HepG2 (cell line): Measurements from ENCODE around the gene MFN2. TPM values are rescaled to one million over a fixed set of nuclear protein-coding genes. Genes with fewer than 3 reads are reported as not detected.

ENCODE experiments used
- ATAC-seq: fragments of 200-7000 bp; cut with Tn5 transposase; 3 replicates; pipeline ENCODE4 v1.9.1; 2020; ENCODE audit warnings: mild to moderate bottlenecking, moderate library complexity
- BruUV-seq: library from RNA; stranded (reverse); fragments of 400-500 nt; replicated peaks from 2 replicates; lab custom pipeline; 2021; lab: Mats Ljungman, UMichigan
- CTCF ChIA-PET: fragments of 300-600 bp; formaldehyde crosslinking; extraction: SDS; loops from one replicate; lab custom pipeline; 2021; ENCODE audit warnings: low total read pairs, inconsistent platforms, low intra/inter-chr PET ratio; lab: Yijun Ruan, JAX
- POLR2A ChIA-PET: fragments of 350-600 bp; sonication (Branson Sonifier 250); formaldehyde crosslinking; loops from one replicate; lab custom pipeline; 2020; ENCODE audit warnings: antibody characterized with exemption, inconsistent platforms; lab: Yijun Ruan, JAX
- DNase-seq: peaks from one replicate; pipeline ENCODE4 v3.0.0-alpha.2; 2015; ENCODE audit warnings: low spot score
- FAIRE-seq: peaks from 3 replicates; lab custom pipeline; 2011; peaks lifted over from hg19 to GRCh38; lab: Jason Lieb, UNC
- H2AFZ ChIP-seq: one replicate; pipeline ENCODE4 v1.6.1; 2011; ENCODE audit warnings: low read length, inconsistent platforms
- H3K27ac ChIP-seq: fragments of 300-600 bp; 3 replicates; pipeline ENCODE4 v1.8.0; 2011; ENCODE audit warnings: mixed run types, mild to moderate bottlenecking, mixed read lengths, low read length, inconsistent platforms; ENCODE audit not compliant: insufficient read depth; ENCODE audit errors: extremely low read length
- H3K27me3 ChIP-seq, 2 experiments: fragments of 200-600 bp in 1 of 2; 2 replicates in 1 of 2; 3 replicates in 1 of 2; pipeline versions ENCODE4 v1.6.0 to v1.8.0; 2011; ENCODE audit warnings: low read length in 2 of 2, mild to moderate bottlenecking in 2 of 2, moderate library complexity in 2 of 2, inconsistent platforms in 1 of 2; ENCODE audit not compliant: insufficient read depth in 2 of 2, control insufficient read depth in 1 of 2
- H3K36me3 ChIP-seq, 2 experiments: fragments of 200-600 bp in 1 of 2; replicated peaks in 1 of 2; 2 replicates in 1 of 2; 3 replicates in 1 of 2; pipeline versions ENCODE4 v1.5.1 to v1.8.0; 2011; ENCODE audit warnings: low read length in 2 of 2, inconsistent platforms in 1 of 2; ENCODE audit not compliant: insufficient read depth in 2 of 2, control insufficient read depth in 1 of 2
- H3K4me1 ChIP-seq: 2 replicates; pipeline ENCODE4 v1.5.1; 2012; ENCODE audit warnings: low read length, inconsistent platforms; ENCODE audit not compliant: insufficient read depth
- H3K4me2 ChIP-seq: 2 replicates; pipeline ENCODE4 v1.6.0; 2011; ENCODE audit warnings: low read depth, low read length, inconsistent platforms
- H3K4me3 ChIP-seq, 3 experiments: fragments of 200-600 bp in 1 of 3; sonication (generic), shearing (Covaris generic) in 1 of 3; replicated peaks in 1 of 3; 2 replicates each; pipeline ENCODE4 v1.5.1; 2011 to 2016; ENCODE audit warnings: low read length in 3 of 3, inconsistent platforms in 2 of 3, low read depth in 2 of 3, mild to moderate bottlenecking in 2 of 3, control low read depth in 1 of 3, mixed read lengths in 1 of 3; ENCODE audit not compliant: insufficient read depth in 1 of 3
- H3K79me2 ChIP-seq: one replicate; pipeline ENCODE4 v1.6.1; 2011; ENCODE audit warnings: low read length, inconsistent platforms; ENCODE audit not compliant: insufficient read depth
- H3K9ac ChIP-seq: 2 replicates; pipeline ENCODE4 v1.6.0; 2011; ENCODE audit warnings: mild to moderate bottlenecking, low read depth, low read length, inconsistent platforms; ENCODE audit not compliant: insufficient read depth
- H3K9me3 ChIP-seq: 2 replicates; pipeline ENCODE4 v1.5.1; 2012; ENCODE audit warnings: mild to moderate bottlenecking, low read length
- H4K20me1 ChIP-seq: 2 replicates; pipeline ENCODE4 v1.6.0; 2011; ENCODE audit warnings: inconsistent platforms, mild to moderate bottlenecking, low read length, moderate library complexity; ENCODE audit not compliant: insufficient read depth
- HNRNPL ChIP-seq: fragments of 200-400 bp; formaldehyde crosslinking; IDR thresholded peaks from 2 replicates; pipeline ENCODE4 v1.6.1; 2017; ENCODE audit warnings: mild to moderate bottlenecking, low read depth, low read length
- NFRKB ChIP-seq: fragments of 450-650 bp; IDR thresholded peaks from 2 replicates; pipeline ENCODE4 v1.6.1; 2017
- RBM39 ChIP-seq: fragments of 200-400 bp; formaldehyde crosslinking; IDR thresholded peaks from one replicate; pipeline ENCODE4 v1.6.1; 2018; ENCODE audit warnings: antibody characterized with exemption, mild to moderate bottlenecking, low read depth, low read length; ENCODE audit not compliant: poor library complexity, severe bottlenecking
- ZNF773 ChIP-seq: sonication (generic); formaldehyde crosslinking; IDR thresholded peaks from 2 replicates; pipeline ENCODE4 v1.4.0; 2020; ENCODE audit warnings: missing genetic modification reagents, borderline replicate concordance
- WGBS: methylation state at CpG from one replicate; pipeline ENCODE4 v1.1.6; 2017; ENCODE audit warnings: low lambda C conversion rate; 5-methylcytosine and 5-hydroxymethylcytosine counted together
- in situ Hi-C: cut with HindIII; loops from 2 replicates; pipeline ENCODE4 v1.10.0; 2017; ENCODE audit warnings: low pct_unique_long_range_greater_than_20kb; ENCODE audit not compliant: extremely low pct_ligation_motif_present
- intact Hi-C: fragments of 100-400 bp; cut with micrococcal nuclease; formaldehyde crosslinking; loops from one replicate; pipeline ENCODE4 v1.10.0; 2022; ENCODE audit not compliant: unreplicated experiment
- polyA plus RNA-seq, 8 experiments: library from polyadenylated mRNA; depleted of rRNA in 3 of 8; stranded (reverse) in 7 of 8; unstranded in 1 of 8; fragments of >200 nt; fragmentation: Illumina TruSeq in 4 of 8; extraction: Trizol in 4 of 8; gene quantifications; 2 replicates each; pipeline versions ENCODE4 v1.2.1 to v1.2.3, GENCODE V29; 2011 to 2016; ENCODE audit warnings: low read depth in 4 of 8, missing spikeins in 1 of 8, mixed read lengths in 1 of 8; ENCODE audit not compliant: insufficient read depth in 1 of 8
- total RNA-seq, 5 experiments: library from RNA; depleted of rRNA; stranded (reverse); fragments of >200 nt; fragmentation: Illumina TruSeq; extraction: Trizol; gene quantifications; 2 replicates each; pipeline ENCODE4 v1.2.3, GENCODE V29; 2016; ENCODE audit warnings: low read depth in 1 of 5

Gene MFN2
- total and polyA plus RNA-seq, 2 of the 13 experiments (the other 11 are each of a cell fraction or from before 2014, with no cell fraction given) = 38.7 to 60.9 TPM

DNA sequence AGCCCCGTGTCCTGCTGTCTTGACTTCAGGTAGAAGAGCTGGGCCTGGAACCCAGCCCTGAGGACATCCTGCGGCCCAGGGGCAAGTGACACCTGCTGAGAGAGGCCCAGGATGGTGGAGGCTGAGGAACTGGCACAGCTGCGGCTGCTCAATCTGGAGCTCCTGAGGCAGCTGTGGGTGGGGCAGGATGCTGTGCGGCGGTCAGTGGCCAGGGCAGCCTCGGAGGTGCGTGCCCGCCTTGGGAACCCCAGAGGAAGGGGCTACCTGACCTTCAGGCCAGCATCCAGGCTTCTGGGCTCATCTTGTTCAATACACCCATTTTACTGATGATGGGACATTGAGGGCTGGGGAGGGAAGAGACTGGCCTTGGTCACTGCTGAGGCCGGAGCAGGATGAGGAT, 41.4 kb downstream of the MFN2 start:
- ATAC-seq (no peak), DNase-seq (no peak), FAIRE-seq (no peak)
- WGBS = 100% methylated on average over 1 of the region's 9 CpGs
- Histone ChIP-seq H3K4me2 (no peak overlapping the region), H3K79me2 (peaks cover 8% of the 10 kb centered on the region), H4K20me1 (no peaks in the 10 kb centered on the region), H2AFZ (no peak overlapping the region), H3K27ac (no peak overlapping the region), H3K9ac (no peak overlapping the region), H3K9me3 (no peaks in the 10 kb centered on the region), H3K4me1 (peaks cover 9% of the 10 kb centered on the region), H3K4me3 (no peak overlapping the region), H3K27me3 (no peaks in the 10 kb centered on the region), H3K36me3 (peaks cover 11 to 26% of the 10 kb centered on the region in 2 experiments)
- TF ChIP-seq HNRNPL = no peak
- TF ChIP-seq RBM39 = no peak
- no peak for TF ChIP-seq NFRKB
- TSS peak; percentile 53 for BruUV-seq
- intact Hi-C loops (no loop called here), in situ Hi-C loops (no loop called here)
- POLR2A ChIA-PET = no interaction called here
- CTCF ChIA-PET = no interaction called here

GRCh38 chr1:12022036-12022435, 41.8 kb downstream of the MFN2 start:
- FAIRE-seq (no peak), ATAC-seq (no peak), DNase-seq (no peak)
- CTCF ChIA-PET = no interaction called here
- Histone ChIP-seq H3K4me2 (no peak overlapping the region), H3K79me2 (peaks cover 8% of the 10 kb centered on the region), H3K4me3 (no peak overlapping the region), H2AFZ (no peak overlapping the region), H4K20me1 (no peaks in the 10 kb centered on the region), H3K9ac (no peak overlapping the region), H3K27ac (no peak overlapping the region), H3K36me3 (peaks cover 12 to 27% of the 10 kb centered on the region in 2 experiments), H3K27me3 (no peaks in the 10 kb centered on the region), H3K9me3 (no peaks in the 10 kb centered on the region), H3K4me1 (peaks cover 9% of the 10 kb centered on the region)
- in situ Hi-C loops (no loop called here), intact Hi-C loops (no loop called here)
- no peak for TF ChIP-seq ZNF773 (CRISPR knock-in tag)
- BruUV-seq = no TSS peak
- WGBS = 100% methylated on average over 4 of the region's 14 CpGs
- POLR2A ChIA-PET = no interaction called here
